ENCODE results near the gene PTTG1.

Gene PTTG1

GRCh38 chr5:160455600-160455999 lies 33.9 kb downstream of the PTTG1 start:
- no peak for DNase-seq (ENCODE audit: low spot score)

GRCh38 chr5:160456480-160457177 lies 35.0 kb downstream of the PTTG1 start:
- no peak for DNase-seq (ENCODE audit: low spot score)

- no peak for DNase-seq (ENCODE audit: low spot score)
Measured at GRCh38 chr5:160457252-160457651, 35.6 kb downstream of the PTTG1 start.

GRCh38 chr5:160458806-160459800 lies 37.4 kb downstream of the PTTG1 start:
- DNase-seq (ENCODE audit: low spot score): no peak

GRCh38 chr5:160460377-160461049 lies 38.9 kb downstream of the PTTG1 start:
- DNase-seq (ENCODE audit: low spot score): peak; percentile 23

GRCh38 chr5:160461378-160461777 lies 39.7 kb downstream of the PTTG1 start:
- no peak for DNase-seq (ENCODE audit: low spot score)

- DNase-seq (ENCODE audit: low spot score): no peak
Measured at GRCh38 chr5:160462167-160462566, 40.5 kb downstream of the PTTG1 start.

DNA sequence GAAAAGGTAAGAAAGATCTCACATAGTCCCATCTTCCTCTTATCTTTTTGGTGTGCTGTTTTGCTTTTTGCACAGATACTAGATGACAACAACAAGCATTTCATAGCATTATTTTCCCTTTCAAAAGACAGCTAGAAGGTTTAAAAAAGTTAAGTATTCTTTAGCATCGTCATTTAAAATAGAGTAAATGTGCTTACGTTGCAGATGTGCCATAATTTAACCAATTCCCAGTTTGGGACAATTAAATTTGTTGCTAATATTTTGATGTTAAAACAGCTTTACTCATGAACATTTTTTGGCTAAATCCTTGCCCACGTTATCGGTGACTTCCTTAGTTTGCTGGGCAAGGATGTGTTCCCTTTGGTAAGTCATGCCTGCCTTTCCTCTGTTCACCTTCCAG lies 41.6 kb downstream of the PTTG1 start:
- DNase-seq (ENCODE audit: low spot score): no peak

DNA sequence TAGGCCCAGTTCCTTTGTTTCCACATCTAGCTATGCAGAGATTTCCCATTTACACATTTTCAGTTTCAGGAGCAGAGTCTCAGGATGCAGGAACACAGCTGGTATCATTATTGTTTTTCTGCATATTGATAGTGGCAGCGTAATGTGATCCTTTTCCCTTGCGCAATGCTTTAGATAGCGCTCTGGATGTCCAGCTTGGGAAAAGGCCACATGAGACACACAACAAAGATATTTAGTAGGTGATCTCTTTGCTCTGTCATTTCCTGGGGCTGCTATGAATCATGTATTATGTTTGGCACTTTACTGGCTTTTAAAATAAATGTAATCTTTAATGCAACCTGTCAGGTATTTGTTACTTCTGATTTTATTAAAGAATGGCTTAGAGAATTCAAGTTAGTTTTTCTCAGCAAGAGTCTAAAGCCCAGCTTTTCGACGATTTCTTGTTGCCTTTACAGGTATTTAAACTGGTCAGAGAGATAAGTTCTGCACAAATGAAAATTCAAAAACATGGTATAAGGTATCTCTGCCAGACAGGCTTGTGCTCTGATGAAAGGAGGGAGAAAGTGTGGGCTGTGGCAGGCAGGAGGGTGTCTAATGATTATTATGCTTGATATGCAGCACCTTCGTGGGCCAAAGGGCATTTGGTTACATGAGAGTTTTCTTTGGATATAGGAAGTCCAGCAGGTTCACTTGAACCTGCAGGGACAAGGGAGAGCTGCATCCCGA lies 42.2 kb downstream of the PTTG1 start:
- peak; percentile 54 for DNase-seq (ENCODE audit: low spot score)

DNA sequence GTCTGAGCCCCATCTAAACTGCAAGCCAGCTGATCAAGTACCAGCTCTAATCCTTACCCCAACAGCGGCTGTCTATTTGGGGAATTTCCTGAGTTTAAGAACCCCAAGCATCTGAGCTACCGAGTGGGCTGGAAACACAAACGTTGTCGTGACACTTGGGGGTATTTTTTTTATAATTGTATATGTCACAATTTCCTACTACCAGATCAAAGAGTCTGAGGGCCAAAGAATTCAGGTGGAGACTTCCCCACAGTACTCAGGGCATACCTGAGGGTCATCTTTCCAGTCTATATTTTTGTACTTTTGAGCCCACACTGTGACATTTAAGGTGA lies 42.8 kb downstream of the PTTG1 start:
- no peak for DNase-seq (ENCODE audit: low spot score)

GRCh38 chr5:160466116-160466515 lies 44.5 kb downstream of the PTTG1 start:
- DNase-seq (ENCODE audit: low spot score): no peak

DNA sequence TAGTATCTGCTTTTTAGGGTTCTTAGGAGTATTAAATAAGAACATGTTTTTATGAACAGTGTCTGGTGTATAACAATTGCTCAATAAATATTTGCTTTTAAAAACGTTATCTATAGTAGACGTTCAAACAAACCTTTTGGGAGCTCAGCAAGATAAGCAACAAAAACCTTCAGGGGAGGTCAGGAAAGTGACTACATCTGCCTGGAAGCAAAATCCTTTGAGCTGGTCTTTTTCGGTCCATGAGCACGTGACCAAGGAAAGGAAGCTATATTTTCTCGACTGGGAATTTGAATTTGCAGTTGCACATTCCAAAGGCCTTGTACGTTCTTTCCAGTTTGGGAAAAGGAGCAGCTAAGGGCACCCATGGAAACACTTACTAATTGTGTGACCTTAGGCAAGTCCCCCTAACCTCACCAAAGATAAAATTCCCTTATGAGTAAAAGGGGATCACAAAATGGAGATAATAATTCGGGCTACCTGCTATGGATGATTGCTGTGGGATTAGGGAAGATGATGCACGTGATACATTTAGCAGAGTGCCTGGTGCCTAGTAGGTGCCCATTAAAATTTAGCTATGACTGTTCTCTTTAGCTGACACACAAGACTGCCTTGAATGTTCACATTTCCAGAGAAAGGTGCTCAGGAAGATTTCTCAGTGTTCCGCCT lies 45.4 kb downstream of the PTTG1 start:
- no peak for DNase-seq (ENCODE audit: low spot score)

- DNase-seq (ENCODE audit: low spot score): no peak
Measured at GRCh38 chr5:160467555-160468362, 46.1 kb downstream of the PTTG1 start.

DNA sequence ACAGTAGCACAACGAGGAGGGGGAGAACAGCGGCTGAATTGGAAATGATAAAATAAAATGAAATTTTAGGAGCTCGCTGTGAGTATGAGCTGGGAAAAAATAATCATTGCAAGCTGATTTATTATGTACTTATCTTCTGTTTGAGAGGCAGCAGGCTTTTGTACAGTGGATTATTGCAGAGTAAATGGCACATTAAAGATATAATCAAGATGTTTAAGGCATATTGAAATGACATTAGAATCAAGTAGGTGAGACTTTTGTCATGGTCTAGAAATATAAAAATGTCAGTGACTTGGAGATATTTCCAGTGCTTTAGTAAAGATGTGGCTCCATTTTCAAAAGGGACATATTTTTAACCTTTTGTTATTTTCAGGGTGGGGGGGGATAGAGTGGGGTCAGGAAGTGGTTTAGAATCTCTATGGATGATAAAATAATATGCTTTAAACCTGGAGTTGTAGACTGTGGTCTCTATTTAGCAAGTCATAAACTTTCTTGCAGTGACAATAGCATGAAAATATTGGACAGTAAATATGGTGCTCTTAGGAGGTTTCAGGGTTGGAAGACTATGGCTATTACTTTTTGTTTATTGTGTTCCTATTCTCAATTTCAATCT lies 46.8 kb downstream of the PTTG1 start:
- no peak for DNase-seq (ENCODE audit: low spot score)

- no peak for DNase-seq (ENCODE audit: low spot score)
Measured at GRCh38 chr5:160469156-160470144, 47.8 kb downstream of the PTTG1 start.

GRCh38 chr5:160470437-160471361 lies 49.0 kb downstream of the PTTG1 start:
- DNase-seq (ENCODE audit: low spot score): no peak

DNA sequence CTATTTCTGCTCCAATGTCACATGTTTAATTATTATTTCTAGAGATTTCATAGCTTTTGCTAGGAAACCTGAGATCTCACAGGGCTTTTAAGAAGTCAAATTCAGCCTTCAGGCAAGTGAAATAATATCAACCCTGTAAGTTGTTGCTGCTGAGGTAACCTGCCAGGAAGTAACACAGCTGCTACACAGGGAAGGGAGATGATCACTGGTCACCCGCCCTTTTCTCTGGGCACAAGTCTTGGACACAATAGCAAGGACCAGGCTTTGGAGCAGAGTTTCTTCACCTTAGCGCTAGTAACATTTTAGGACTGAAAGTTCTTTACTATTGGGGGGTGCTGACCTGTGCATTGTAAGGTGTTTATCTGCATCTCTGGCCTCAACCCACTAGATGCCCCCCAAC lies 50.1 kb downstream of the PTTG1 start:
- DNase-seq (ENCODE audit: low spot score): no peak

DNA sequence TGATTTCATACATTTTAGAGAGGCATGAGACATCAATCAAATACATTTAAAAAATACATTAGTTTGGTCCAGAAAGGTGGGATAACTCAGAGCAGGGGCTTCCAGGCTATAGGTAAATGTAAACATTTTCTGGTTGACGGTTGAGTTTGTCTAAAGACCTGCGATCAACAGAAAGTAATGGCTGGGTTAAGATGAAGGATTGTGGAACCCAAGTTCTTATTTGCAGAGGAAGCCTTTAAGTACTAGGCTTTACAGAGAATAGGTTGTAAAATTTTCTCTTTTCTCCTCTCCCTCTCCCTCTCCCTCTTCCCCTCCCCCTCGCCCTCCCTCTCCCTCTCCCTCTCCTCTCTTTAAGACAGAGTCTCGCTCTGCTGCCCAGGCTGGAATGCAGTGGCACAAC lies 50.8 kb downstream of the PTTG1 start:
- DNase-seq (ENCODE audit: low spot score): no peak
